ENCODE data around the gene EMILIN2.
"Not testable (repeated sequence)": the region's sequence is repeated elsewhere in the genome, so short reads cannot be mapped to it uniquely, and the experiment has no call there.

EMILIN2 gene

GRCh38 chr18:2915486-2915885 lies 68.7 kb downstream of the EMILIN2 start:
- DNase-seq (ENCODE audit: low spot score) = not testable (repeated sequence)

- no peak for DNase-seq (ENCODE audit: low spot score)
Measured at GRCh38 chr18:2916184-2916583, 69.4 kb downstream of the EMILIN2 start.

GRCh38 chr18:2917259-2918047 lies 70.6 kb downstream of the EMILIN2 start:
- no peak for DNase-seq (ENCODE audit: low spot score)

- DNase-seq (ENCODE audit: low spot score) = no peak
Measured at GRCh38 chr18:2918761-2919550, 72.2 kb downstream of the EMILIN2 start.

- DNase-seq (ENCODE audit: low spot score) = no peak
Measured at GRCh38 chr18:2919600-2919999, 72.8 kb downstream of the EMILIN2 start.

- no peak for DNase-seq (ENCODE audit: low spot score)
Measured at GRCh38 chr18:2920027-2920426, 73.2 kb downstream of the EMILIN2 start.

- no peak for DNase-seq (ENCODE audit: low spot score)
Measured at GRCh38 chr18:2920546-2921343, 73.9 kb downstream of the EMILIN2 start.

GRCh38 chr18:2921778-2922177 lies 75.0 kb downstream of the EMILIN2 start:
- DNase-seq (ENCODE audit: low spot score) = no peak

GRCh38 chr18:2923464-2923863 lies 76.7 kb downstream of the EMILIN2 start:
- DNase-seq (ENCODE audit: low spot score) = no peak

- DNase-seq (ENCODE audit: low spot score) = no peak
Measured at GRCh38 chr18:2924920-2925319, 78.1 kb downstream of the EMILIN2 start.

- DNase-seq (ENCODE audit: low spot score) = no peak
Measured at GRCh38 chr18:2926528-2926927, 79.7 kb downstream of the EMILIN2 start.

- DNase-seq (ENCODE audit: low spot score) = no peak
Measured at GRCh38 chr18:2927745-2928144, 80.9 kb downstream of the EMILIN2 start.

- DNase-seq (ENCODE audit: low spot score) = peak; percentile 80
Measured at GRCh38 chr18:2932247-2933181, 85.7 kb downstream of the EMILIN2 start.

- no peak for DNase-seq (ENCODE audit: low spot score)
Measured at GRCh38 chr18:2933995-2934394, 87.2 kb downstream of the EMILIN2 start.

- no peak for DNase-seq (ENCODE audit: low spot score)
Measured at GRCh38 chr18:2935438-2936192, 88.8 kb downstream of the EMILIN2 start.

GRCh38 chr18:2939317-2939716 lies 92.5 kb downstream of the EMILIN2 start:
- DNase-seq (ENCODE audit: low spot score) = no peak

GRCh38 chr18:2948038-2948437 lies 101.2 kb downstream of the EMILIN2 start:
- DNase-seq (ENCODE audit: low spot score) = no peak

- DNase-seq (ENCODE audit: low spot score) = no peak
Measured at GRCh38 chr18:2952605-2953004, 105.8 kb downstream of the EMILIN2 start.

GRCh38 chr18:2953935-2954653 lies 107.3 kb downstream of the EMILIN2 start:
- DNase-seq (ENCODE audit: low spot score) = no peak

All from CD4-positive, alpha-beta T cell treated with Interleukin-15 for 4 hours (primary cell).